HEK293T (cell line): ENCODE data around the gene SEMA6A.

Experiments
- CTCF ChIA-PET: fragments of 350-600 bp; formaldehyde crosslinking; extraction: SDS; loops from one replicate; lab custom pipeline; 2021; ENCODE audit warnings: antibody characterized with exemption, inconsistent platforms; lab: Yijun Ruan, JAX
- POLR2A ChIA-PET: fragments of 350-600 bp; formaldehyde crosslinking; extraction: SDS; loops from one replicate; lab custom pipeline; 2020; ENCODE audit warnings: antibody characterized with exemption, inconsistent platforms; lab: Yijun Ruan, JAX
- DNase-seq: peaks from one replicate; pipeline ENCODE4 v3.0.0; 2012; ENCODE audit warnings: mixed read lengths; ENCODE audit errors: extremely low spot score
- ARNT ChIP-seq: fragments of 450-650 bp; IDR thresholded peaks from 2 replicates; pipeline ENCODE4 v1.6.1; 2017; ENCODE audit warnings: mild to moderate bottlenecking
- BHLHE40 ChIP-seq: fragments of 450-650 bp; IDR thresholded peaks from 2 replicates; pipeline ENCODE4 v1.6.1; 2016; ENCODE audit warnings: mild to moderate bottlenecking, moderate library complexity, borderline replicate concordance
- CTBP1 ChIP-seq: fragments of 450-650 bp; IDR thresholded peaks from 2 replicates; pipeline ENCODE4 v1.6.1; 2016; ENCODE audit warnings: borderline replicate concordance
- ELF4 ChIP-seq: fragments of 450-650 bp; IDR thresholded peaks from 2 replicates; pipeline ENCODE4 v1.6.1; 2017; ENCODE audit warnings: antibody characterized with exemption
- FOXA1 ChIP-seq: fragments of 450-650 bp; IDR thresholded peaks from 2 replicates; pipeline ENCODE4 v1.6.1; 2016; ENCODE audit warnings: mild to moderate bottlenecking
- FOXK2 ChIP-seq: fragments of 450-650 bp; IDR thresholded peaks from 2 replicates; pipeline ENCODE4 v1.6.1; 2016; ENCODE audit warnings: mild to moderate bottlenecking
- FOXM1 ChIP-seq: fragments of 450-650 bp; IDR thresholded peaks from 2 replicates; pipeline ENCODE4 v1.6.1; 2017; ENCODE audit warnings: mild to moderate bottlenecking, borderline replicate concordance
- L3MBTL2 ChIP-seq: fragments of 450-650 bp; conservative IDR thresholded peaks from 2 replicates; pipeline ENCODE4 v1.6.1; 2016; ENCODE audit warnings: mild to moderate bottlenecking
- LEF1 ChIP-seq: fragments of 450-650 bp; IDR thresholded peaks from 2 replicates; pipeline ENCODE4 v1.6.1; 2017; ENCODE audit warnings: mild to moderate bottlenecking, borderline replicate concordance
- NFRKB ChIP-seq: fragments of 450-650 bp; IDR thresholded peaks from 2 replicates; pipeline ENCODE4 v1.6.1; 2016; ENCODE audit warnings: mild to moderate bottlenecking, moderate library complexity
- PKNOX1 ChIP-seq: fragments of 450-650 bp; IDR thresholded peaks from 2 replicates; pipeline ENCODE4 v1.6.1; 2016
- SP1 ChIP-seq: fragments of 450-650 bp; IDR thresholded peaks from 2 replicates; pipeline ENCODE4 v1.6.1; 2017
- SUZ12 ChIP-seq: fragments of 450-650 bp; IDR thresholded peaks from 2 replicates; pipeline ENCODE4 v1.6.1; 2016; ENCODE audit warnings: mild to moderate bottlenecking
- ZNF384 ChIP-seq: fragments of 450-650 bp; IDR thresholded peaks from 2 replicates; pipeline ENCODE4 v1.6.1; 2016

The SEMA6A gene

DNA sequence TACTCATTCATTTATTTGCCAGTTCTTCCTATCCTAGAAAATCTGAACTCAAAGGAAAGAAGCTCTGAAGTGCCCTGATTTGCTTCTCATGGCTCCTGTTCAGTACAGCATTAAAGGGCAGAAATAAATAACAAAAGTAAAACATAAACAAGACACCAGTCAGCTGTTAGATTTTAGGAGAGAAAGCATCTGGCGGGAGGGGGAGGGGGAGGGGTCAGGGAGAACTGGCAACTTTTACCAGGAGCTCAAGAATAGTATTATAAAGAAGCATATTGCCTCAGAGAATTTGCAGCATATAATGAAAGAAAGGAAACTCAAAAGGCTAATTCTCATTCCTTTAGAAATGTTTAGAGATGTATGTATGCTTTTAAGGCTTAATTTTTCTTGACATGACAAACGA is 68.1 kb downstream of the SEMA6A start:
- CTCF ChIA-PET: interaction anchor here (1.4 kb wide), 1 partner anchor 8 kb away, joined by 3 read pairs; no protein-coding TSS in a partner anchor
- POLR2A ChIA-PET: no interaction called here
- DNase-seq: no peak
- TF ChIP-seq ARNT: no peak
- no peak for TF ChIP-seq SP1
- no peak for TF ChIP-seq PKNOX1
- no peak for TF ChIP-seq L3MBTL2
- no peak for TF ChIP-seq ZNF384

GRCh38 chr5:116504593-116505166 is 69.9 kb downstream of the SEMA6A start:
- DNase-seq: no peak
- TF ChIP-seq SP1 (no peak), PKNOX1 (no peak), ELF4 (no peak), BHLHE40 (no peak), ARNT (no peak), FOXM1 (no peak)
- POLR2A ChIA-PET: no interaction called here
- CTCF ChIA-PET: no interaction called here

GRCh38 chr5:116502616-116503015 is 72.0 kb downstream of the SEMA6A start:
- ChIA-PET POLR2A (no interaction called here), CTCF (no interaction called here)
- TF ChIP-seq FOXA1: no peak
- no peak for DNase-seq

- POLR2A ChIA-PET: no interaction called here
- CTCF ChIA-PET: no interaction called here
- DNase-seq: no peak
- TF ChIP-seq PKNOX1 (no peak), SP1 (no peak), FOXM1 (no peak), L3MBTL2 (no peak), LEF1 (no peak), SUZ12 (no peak), CTBP1 (no peak), ARNT (no peak), ZNF384 (no peak), FOXK2 (no peak), NFRKB (no peak), ELF4 (no peak)
These were observed 72.5 kb downstream of the SEMA6A start for GRCh38 chr5:116502138-116502537.

DNA sequence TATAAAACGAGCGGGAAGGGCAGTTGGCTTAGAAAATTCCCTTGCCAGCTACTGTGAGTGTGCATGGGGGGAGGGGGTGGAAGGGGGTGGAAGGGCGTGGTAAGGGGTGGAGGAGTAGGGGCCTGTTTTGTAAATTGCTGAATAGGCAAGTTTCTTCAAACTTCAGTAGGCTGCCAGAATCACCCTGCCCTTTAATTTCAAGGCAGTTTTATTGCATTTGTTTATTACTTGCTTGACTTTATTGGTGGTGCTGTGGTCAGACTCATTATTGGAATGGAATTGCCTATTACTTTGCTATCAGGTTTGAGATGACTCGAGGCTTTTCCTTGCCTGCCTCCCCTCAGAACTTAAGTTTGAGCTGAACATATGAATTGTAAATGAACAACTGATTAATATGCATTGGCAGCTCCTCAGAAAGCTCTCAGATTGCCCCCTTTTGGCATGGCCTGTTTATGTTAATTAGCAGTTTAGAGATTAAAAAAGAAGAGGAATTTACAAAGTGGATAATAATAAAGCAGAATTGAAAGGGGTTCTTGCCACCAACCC is 76.0 kb downstream of the SEMA6A start:
- DNase-seq: peak; percentile 43
- POLR2A ChIA-PET: no interaction called here

DNA sequence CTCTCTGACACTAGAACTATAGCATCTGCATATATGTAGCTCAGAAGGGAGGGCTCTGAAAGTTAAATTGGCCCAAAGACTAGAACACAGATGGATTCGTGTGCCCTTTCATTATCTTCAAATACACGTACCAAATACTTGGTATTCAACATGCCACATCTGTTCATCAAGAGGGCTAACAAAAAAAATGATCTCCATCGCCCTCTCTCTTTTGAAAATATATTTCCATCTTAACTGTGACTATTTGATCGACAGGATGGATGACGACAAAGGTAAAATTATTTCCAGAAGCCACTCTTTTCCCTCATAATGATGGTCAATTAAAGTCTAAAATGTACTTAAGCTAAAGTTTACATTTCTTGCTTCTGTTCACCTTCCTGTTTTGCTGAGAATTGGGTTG is 77.0 kb downstream of the SEMA6A start:
- TF ChIP-seq LEF1 (no peak), PKNOX1 (peak; percentile 34), SP1 (no peak)
- CTCF ChIA-PET: interaction anchor here (1.0 to 1.2 kb wide), 2 partner anchors 9 to 13 kb away, joined by 3 read pairs; no protein-coding TSS in a partner anchor
- DNase-seq: no peak
- POLR2A ChIA-PET: no interaction called here

More for the DNA sequence above, 76.0 kb downstream of the SEMA6A start:
- peak; percentile 72 for TF ChIP-seq PKNOX1
- TF ChIP-seq ELF4: no peak
- 0 out of 2 replicates have a peak, but pooled peaks have one; percentile 2 for TF ChIP-seq L3MBTL2
- CTCF ChIA-PET: interaction anchor here (0.6 to 1.2 kb wide), 3 partner anchors 8 to 40 kb away, joined by 3 read pairs; no protein-coding TSS in a partner anchor

GRCh38 chr5:116495786-116496357 is 78.8 kb downstream of the SEMA6A start:
- DNase-seq: no peak
- ChIA-PET CTCF (no interaction called here), POLR2A (no interaction called here)
- TF ChIP-seq FOXA1: no peak
